ENCODE results near the gene CASP9.

DNA sequence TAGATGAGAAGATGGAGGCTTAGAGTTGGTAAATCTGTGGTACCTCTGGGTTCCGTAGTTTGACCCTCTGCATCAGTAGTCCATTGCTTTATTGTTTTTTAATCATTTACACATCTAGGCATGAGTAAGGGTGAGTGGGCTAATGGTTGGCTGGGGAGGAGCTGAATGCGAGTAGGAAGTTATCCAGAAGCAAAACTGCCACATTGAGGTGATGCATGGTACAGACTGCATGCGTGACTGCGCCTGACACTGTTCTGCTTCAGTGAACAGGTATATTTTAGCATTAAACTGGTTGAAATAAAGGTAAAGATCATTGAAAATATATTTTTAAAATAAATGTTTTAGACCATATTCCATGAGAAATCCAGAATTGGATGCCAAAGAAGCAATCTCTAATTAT, 7.0 kb upstream of the CASP9 start:
- TF ChIP-seq, protein P1, sequence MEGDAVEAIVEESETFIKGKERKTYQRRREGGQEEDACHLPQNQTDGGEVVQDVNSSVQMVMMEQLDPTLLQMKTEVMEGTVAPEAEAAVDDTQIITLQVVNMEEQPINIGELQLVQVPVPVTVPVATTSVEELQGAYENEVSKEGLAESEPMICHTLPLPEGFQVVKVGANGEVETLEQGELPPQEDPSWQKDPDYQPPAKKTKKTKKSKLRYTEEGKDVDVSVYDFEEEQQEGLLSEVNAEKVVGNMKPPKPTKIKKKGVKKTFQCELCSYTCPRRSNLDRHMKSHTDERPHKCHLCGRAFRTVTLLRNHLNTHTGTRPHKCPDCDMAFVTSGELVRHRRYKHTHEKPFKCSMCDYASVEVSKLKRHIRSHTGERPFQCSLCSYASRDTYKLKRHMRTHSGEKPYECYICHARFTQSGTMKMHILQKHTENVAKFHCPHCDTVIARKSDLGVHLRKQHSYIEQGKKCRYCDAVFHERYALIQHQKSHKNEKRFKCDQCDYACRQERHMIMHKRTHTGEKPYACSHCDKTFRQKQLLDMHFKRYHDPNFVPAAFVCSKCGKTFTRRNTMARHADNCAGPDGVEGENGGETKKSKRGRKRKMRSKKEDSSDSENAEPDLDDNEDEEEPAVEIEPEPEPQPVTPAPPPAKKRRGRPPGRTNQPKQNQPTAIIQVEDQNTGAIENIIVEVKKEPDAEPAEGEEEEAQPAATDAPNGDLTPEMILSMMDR (conservative IDR thresholded peaks at IDR 0.05 in 1 of 2, IDR thresholded peaks at IDR 0.05 in 1 of 2; ENCODE audit: extremely low read depth in 1 of 2, insufficient read depth in 1 of 2, low read depth in 1 of 2, low read length in 2 of 2) = no peak
- TF ChIP-seq EZH2 (IDR thresholded peaks at IDR 0.05; ENCODE audit: borderline replicate concordance, low read length) = no peak

Measured in mammary epithelial cell (primary cell).